NK-92 (cell line): Measurements from ENCODE around the gene PPP2R3B.
"Not testable (repeated sequence)": the region's sequence is repeated elsewhere in the genome, so short reads cannot be mapped to it uniquely, and the experiment has no call there.

Source experiments
- DNase-seq: peaks from one replicate; lab custom pipeline; 2025; ENCODE audit not compliant: unreplicated experiment; lab: John Stamatoyannopoulos, UW

PPP2R3B gene

GRCh38 chrX:353566-354535 is 32.9 kb downstream of the PPP2R3B start:
- no peak for DNase-seq

- DNase-seq: no peak
These were observed 34.0 kb downstream of the PPP2R3B start for GRCh38 chrX:352582-353314.

- DNase-seq: no peak
These were observed 34.5 kb downstream of the PPP2R3B start for GRCh38 chrX:352181-352580.

- DNase-seq: no peak
These were observed 35.0 kb downstream of the PPP2R3B start for GRCh38 chrX:351736-352135.

GRCh38 chrX:351324-351641 is 35.4 kb downstream of the PPP2R3B start:
- not testable (repeated sequence) for DNase-seq

GRCh38 chrX:350534-351323 is 36.0 kb downstream of the PPP2R3B start:
- DNase-seq: no peak

- no peak for DNase-seq
These were observed 36.6 kb downstream of the PPP2R3B start for GRCh38 chrX:350148-350533.

GRCh38 chrX:349702-350101 is 37.0 kb downstream of the PPP2R3B start:
- DNase-seq: no peak

GRCh38 chrX:349196-349595 is 37.5 kb downstream of the PPP2R3B start:
- DNase-seq: no peak

GRCh38 chrX:348461-349117 is 38.1 kb downstream of the PPP2R3B start:
- no peak for DNase-seq

GRCh38 chrX:347351-348117 is 39.2 kb downstream of the PPP2R3B start:
- no peak for DNase-seq

- DNase-seq: no peak
These were observed 40.5 kb downstream of the PPP2R3B start for GRCh38 chrX:346034-346813.

- no peak for DNase-seq
These were observed 41.4 kb downstream of the PPP2R3B start for GRCh38 chrX:345020-345925.

GRCh38 chrX:344371-344901 is 42.3 kb downstream of the PPP2R3B start:
- no peak for DNase-seq

- no peak for DNase-seq
These were observed 45.1 kb downstream of the PPP2R3B start for GRCh38 chrX:341541-342101.

GRCh38 chrX:340641-341423 is 45.9 kb downstream of the PPP2R3B start:
- no peak for DNase-seq

GRCh38 chrX:340121-340520 is 46.6 kb downstream of the PPP2R3B start:
- DNase-seq: no peak
